ENCODE measurements around the gene FOXL3.
"Not testable (repeated sequence)": the region's sequence is repeated elsewhere in the genome, so short reads cannot be mapped to it uniquely, and the experiment has no call there.

Gene FOXL3

GRCh38 chr7:294440-295154, 4.6 kb downstream of the FOXL3 start:
- POLR2A ChIA-PET, result no interaction called here
- H3K9me3 ChIP-seq (ENCODE audit: control insufficient read depth, insufficient read depth, low read depth, low read length), result no peaks in the 10 kb centered on the region
- no peaks in the 10 kb centered on the region for H3K36me3 ChIP-seq (ENCODE audit: control insufficient read depth in 2 of 2, insufficient read depth in 1 of 2, low read length in 2 of 2)
- no peak for TF ChIP-seq ZNF404 (tag by site-specific recombination; IDR thresholded peaks at IDR 0.05)
- no peak for TF ChIP-seq SP7 (tag by site-specific recombination; IDR thresholded peaks at IDR 0.05)
- no peak for TF ChIP-seq OVOL3 (tag by site-specific recombination; IDR thresholded peaks at IDR 0.05)
- TF ChIP-seq ZNF2 (tag by site-specific recombination; IDR thresholded peaks at IDR 0.05), result no peak
- no peak overlapping the region for H3K4me3 ChIP-seq (ENCODE audit: low read depth, low read length)
- H3K4me1 ChIP-seq (ENCODE audit: control insufficient read depth, insufficient read depth, low read length), result no peaks in the 10 kb centered on the region
- CTCF ChIA-PET, result interaction anchor here (0.7 kb wide), 1 partner anchor 12 kb away, joined by 3 read pairs; no protein-coding TSS in a partner anchor
- H3K27ac ChIP-seq (ENCODE audit: extremely low read depth, low read depth, low read length), result no peak overlapping the region

GRCh38 chr7:295155-296154, 5.5 kb downstream of the FOXL3 start:
- POLR2A ChIA-PET, result no interaction called here
- Histone ChIP-seq H3K27ac (ENCODE audit: extremely low read depth, low read depth, low read length) (no peak overlapping the region), H3K4me3 (ENCODE audit: low read depth, low read length) (no peak overlapping the region), H3K9me3 (ENCODE audit: control insufficient read depth, insufficient read depth, low read depth, low read length) (no peaks in the 10 kb centered on the region), H3K36me3 (ENCODE audit: control insufficient read depth in 2 of 2, insufficient read depth in 1 of 2, low read length in 2 of 2) (no peaks in the 10 kb centered on the region), H3K4me1 (ENCODE audit: control insufficient read depth, insufficient read depth, low read length) (no peaks in the 10 kb centered on the region)
- TF ChIP-seq HOXA7 (CRISPR knock-in tag; IDR thresholded peaks at IDR 0.05; ENCODE audit: borderline replicate concordance) (no peak), ZNF660 (tag by site-specific recombination; IDR thresholded peaks at IDR 0.05) (no peak), ZBTB8A (tag by site-specific recombination; IDR thresholded peaks at IDR 0.05) (no peak)
- CTCF ChIA-PET, result no interaction called here

- CTCF ChIA-PET, result no interaction called here
- TF ChIP-seq GLI4 (tag by site-specific recombination; IDR thresholded peaks at IDR 0.05), result no peak
- TF ChIP-seq ZNF341 (tag by site-specific recombination; IDR thresholded peaks at IDR 0.05; ENCODE audit: low read depth), result no peak
- TF ChIP-seq EGR2 (tag by site-specific recombination; IDR thresholded peaks at IDR 0.05; ENCODE audit: low read depth), result no peak
- TF ChIP-seq ZNF776 (tag by site-specific recombination; IDR thresholded peaks at IDR 0.05; ENCODE audit: borderline replicate concordance), result no peak
- no peak for TF ChIP-seq ZNF654 (tag by site-specific recombination; IDR thresholded peaks at IDR 0.05; ENCODE audit: low read depth)
- H3K9me3 ChIP-seq (ENCODE audit: control insufficient read depth, insufficient read depth, low read depth, low read length), result no peaks in the 10 kb centered on the region
These were observed 6.5 kb downstream of the FOXL3 start for GRCh38 chr7:296373-296945.

GRCh38 chr7:297141-297540, 7.2 kb downstream of the FOXL3 start:
- H3K9me3 ChIP-seq (ENCODE audit: control insufficient read depth, insufficient read depth, low read depth, low read length); H3K27ac ChIP-seq (ENCODE audit: extremely low read depth, low read depth, low read length); H3K4me1 ChIP-seq (ENCODE audit: control insufficient read depth, insufficient read depth, low read length); POLR2A ChIA-PET; H3K4me3 ChIP-seq (ENCODE audit: low read depth, low read length); H3K36me3 ChIP-seq (ENCODE audit: control insufficient read depth in 2 of 2, insufficient read depth in 1 of 2, low read length in 2 of 2): not testable (repeated sequence)
- CTCF ChIA-PET, result interaction anchor here (0.6 kb wide), 1 partner anchor 9 kb away, joined by 3 read pairs; no protein-coding TSS in a partner anchor

More at GRCh38 chr7:296373-296945, 6.5 kb downstream of the FOXL3 start:
- H3K4me3 ChIP-seq (ENCODE audit: low read depth, low read length), result no peak overlapping the region
- no peaks in the 10 kb centered on the region for H3K36me3 ChIP-seq (ENCODE audit: control insufficient read depth in 2 of 2, insufficient read depth in 1 of 2, low read length in 2 of 2)
- H3K4me1 ChIP-seq (ENCODE audit: control insufficient read depth, insufficient read depth, low read length), result no peaks in the 10 kb centered on the region
- H3K27ac ChIP-seq (ENCODE audit: extremely low read depth, low read depth, low read length), result no peak overlapping the region
- POLR2A ChIA-PET, result no interaction called here
